ENCODE measurements around the gene POP4.

The POP4 gene

DNA sequence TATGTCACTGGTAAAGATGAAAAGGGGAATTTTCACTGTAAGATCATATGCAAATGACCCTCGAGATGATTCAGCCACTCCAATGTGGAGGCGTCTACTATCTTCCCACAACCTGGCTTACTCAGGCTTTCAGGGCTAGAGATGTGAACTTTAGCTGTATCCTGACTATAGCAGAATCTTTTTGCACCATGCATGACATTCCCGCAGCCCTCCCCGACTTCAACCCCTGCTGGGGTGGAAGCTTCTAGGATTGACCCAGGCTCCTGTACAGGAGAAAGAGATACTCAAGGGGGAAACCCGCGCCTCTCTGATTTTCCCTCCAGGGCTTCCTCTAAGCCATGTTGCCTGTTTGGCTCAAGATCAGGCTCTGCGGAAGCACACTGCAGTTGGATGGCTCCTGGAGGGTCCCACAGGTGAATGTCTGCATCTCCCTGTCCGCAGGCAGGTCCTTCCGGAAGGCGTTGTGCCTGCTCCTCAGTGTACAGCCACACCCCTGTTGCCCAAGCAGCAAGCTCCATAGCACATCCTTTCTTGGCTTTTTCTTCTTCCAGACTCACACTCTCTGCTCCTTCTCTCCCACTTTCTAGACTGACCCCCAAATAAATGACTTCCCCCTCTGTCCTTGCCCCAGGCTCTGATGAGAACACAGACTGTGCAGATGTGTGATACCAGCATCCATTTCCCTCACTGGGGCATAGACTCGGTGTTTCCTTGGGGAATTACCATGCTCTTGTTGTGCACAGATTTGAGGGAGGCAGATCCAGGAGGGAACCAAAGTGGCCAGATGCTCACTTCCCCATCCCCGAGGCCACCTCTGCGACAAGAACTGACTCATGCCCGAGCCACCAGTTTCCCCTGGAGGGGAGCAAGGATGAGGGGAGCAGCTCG, 29.1 kb upstream of the POP4 start:
- no peak for DNase-seq (ENCODE audit: low spot score)

DNA sequence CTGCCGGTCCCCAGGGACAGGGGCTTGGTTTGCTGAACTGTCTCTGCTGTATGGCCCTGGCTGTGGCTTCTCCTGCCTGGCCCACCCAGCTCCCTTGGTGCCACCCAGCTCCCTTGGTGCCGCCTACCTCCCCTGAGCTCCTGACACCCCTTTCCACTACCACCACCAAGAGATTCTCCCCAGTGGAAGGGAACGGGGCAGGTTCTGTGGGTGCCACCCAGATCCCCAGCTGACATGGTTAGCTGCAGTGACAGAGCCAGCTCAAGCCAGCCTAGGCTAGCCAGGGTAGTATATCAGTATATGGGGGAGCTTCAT, 28.5 kb upstream of the POP4 start:
- DNase-seq (ENCODE audit: low spot score) = no peak

DNA sequence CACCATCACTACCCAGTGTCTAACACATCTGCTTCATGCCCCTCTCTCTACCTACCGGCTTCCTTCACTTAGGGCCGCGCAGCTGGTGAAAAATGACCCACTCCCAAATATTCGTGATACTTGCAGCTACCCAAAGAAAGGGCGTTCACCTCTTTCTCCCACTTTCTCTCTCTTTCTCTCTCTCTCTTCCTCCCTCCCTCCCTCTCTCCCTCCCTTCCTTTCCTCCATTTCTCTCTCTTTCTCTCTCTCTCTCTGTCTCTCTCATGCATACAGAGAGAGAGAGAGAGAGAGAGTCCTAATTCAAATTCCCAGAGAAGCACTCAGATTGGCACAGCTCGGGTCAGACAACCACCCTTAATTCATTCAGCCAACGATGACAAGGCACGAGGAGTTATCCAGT, 27.7 kb upstream of the POP4 start:
- DNase-seq (ENCODE audit: low spot score) = no peak

DNA sequence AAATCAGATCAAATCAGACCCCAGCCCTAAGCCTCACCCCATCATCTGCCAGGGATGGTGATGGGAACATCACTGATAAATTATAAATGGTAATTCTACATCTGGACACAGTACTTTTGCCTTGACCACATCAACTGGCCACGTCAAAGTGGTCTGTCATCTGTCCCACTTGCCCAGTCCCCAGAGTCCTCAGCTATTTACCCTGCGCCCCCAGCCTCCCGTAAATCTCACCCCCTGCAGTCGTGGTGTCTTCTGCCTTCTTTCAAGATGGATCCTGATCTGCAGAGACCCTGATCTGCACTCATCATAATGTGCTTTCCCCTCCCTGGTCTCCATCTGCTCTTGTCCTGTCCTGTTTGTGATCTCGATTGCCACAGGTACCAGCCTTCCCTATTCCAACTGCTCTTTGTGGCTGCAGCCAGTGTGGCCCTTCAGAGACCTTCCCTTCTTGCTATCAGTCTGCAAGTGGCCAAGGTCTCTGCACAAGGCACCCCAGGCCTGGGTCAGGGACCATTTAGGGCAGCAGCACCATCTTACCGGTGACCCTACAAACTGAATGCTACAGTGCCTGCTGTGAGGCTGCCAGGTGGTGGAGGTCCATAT, 26.7 kb upstream of the POP4 start:
- DNase-seq (ENCODE audit: low spot score) = no peak

DNA sequence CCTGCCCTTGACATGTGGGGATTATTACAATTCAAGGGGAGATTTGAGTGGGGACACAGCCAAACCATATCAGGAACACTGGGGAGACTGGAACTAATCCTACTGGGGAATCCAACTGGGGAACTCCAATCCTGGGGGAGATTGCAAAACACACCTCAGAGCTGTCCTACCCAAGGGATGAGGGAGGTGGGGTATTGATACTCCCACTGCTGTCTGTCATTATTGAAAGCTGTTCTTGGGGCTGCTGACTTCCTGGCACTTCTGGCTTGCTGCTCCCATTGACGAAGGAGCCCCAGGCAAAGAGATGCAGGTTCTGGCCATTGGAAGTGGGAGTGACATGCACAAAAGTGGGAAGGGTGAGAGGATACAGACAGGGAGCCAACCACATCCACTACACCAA, 24.7 kb upstream of the POP4 start:
- DNase-seq (ENCODE audit: low spot score) = no peak

DNA sequence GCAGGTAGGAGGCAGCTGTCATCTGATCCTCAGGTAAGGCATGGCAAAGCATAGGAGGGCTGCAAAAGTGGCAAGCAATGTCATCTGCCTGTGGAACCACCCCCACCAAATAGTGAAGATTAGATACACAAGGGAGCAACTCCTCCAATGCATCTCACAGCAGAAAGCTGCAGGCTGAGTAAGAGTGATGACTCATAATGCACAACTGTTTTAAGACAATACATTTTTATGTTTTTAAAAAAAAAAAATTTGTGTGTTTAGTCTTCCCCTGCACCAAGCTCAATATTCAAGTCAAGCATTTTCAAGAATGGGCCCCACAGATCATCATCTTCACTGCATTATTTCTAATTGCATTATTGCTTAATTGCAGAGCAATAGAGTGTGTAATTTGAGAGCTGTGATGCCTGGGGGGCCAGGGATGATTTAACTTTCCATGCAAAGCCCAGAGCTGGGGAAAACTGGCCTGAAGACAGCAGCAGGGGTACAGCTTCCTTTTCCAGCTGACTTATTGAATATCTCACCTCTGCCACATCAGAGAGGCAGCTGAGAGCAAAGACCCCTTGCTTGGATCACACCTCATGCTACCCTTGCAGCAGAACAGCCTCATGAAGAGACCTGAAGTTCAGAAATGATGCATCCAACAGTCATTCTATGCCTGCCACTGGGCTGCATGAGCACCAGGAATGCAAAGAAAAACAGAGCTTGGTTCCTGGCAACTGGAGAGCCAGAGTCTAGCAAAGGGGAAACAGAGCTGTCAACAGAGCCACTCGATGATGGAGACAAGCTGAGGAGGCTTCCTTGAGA, 22.7 kb upstream of the POP4 start:
- no peak for DNase-seq (ENCODE audit: low spot score)

DNA sequence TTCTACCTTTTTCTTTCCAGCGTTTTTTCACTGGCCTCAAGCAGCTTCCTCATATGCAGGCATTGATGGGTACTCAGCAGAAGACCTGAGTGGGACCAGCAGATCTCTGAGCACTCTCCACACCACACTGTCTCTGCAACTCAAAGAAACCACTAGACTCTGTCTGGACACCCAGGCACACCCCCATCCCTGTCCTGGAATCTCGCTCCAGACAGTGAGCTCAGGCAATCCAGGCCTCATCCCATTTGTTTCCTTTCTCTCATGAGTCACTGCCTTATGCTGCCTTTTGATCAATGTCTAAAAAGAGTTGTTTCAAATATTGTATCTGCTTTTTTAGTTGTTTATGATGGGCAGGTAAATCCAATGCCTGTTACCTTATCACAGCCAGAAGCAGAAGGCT, 19.7 kb upstream of the POP4 start:
- no peak for DNase-seq (ENCODE audit: low spot score)

DNA sequence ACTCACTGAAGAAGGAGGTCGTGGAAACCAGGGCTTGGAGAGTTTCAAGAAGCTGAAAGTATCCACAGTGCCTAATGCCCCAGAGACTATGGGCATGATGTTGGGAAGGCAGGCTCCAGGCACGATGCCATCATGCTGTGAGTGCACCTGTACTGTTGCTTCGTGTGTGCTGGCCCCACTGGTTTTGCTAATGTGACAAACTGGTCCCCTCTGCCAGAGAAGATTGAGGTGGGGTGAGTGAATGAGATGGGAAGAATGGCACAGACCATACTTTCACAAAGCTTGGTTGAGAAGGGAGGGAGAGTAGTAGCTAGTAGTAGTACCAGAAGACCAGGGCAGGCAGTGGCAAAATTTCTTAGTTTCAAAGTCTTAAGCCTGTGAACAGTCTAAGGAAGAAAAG, 19.0 kb upstream of the POP4 start:
- no peak for DNase-seq (ENCODE audit: low spot score)

DNA sequence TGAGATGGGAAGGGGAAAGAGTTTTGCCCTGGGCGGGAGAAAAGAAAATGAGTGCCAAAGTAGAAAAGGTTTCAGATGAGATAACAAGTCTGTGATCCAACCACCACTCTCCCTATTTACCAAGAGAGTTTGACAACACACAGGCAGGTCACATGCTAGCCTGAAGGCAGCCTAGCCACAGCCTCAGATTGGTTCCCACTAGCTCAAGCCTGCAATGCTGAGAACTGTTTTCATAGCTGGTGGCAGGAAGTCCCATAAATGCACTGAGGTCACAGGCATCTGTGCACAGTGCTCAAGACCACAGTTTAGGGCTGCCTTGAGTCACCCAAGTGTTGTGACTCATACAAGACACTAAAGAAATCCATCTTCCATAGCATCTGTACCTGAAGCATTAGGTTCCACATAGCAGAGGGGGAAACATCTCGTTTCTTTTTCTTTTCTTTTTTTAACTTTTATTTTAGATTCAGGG, 18.5 kb upstream of the POP4 start:
- DNase-seq (ENCODE audit: low spot score) = peak; percentile 62

DNA sequence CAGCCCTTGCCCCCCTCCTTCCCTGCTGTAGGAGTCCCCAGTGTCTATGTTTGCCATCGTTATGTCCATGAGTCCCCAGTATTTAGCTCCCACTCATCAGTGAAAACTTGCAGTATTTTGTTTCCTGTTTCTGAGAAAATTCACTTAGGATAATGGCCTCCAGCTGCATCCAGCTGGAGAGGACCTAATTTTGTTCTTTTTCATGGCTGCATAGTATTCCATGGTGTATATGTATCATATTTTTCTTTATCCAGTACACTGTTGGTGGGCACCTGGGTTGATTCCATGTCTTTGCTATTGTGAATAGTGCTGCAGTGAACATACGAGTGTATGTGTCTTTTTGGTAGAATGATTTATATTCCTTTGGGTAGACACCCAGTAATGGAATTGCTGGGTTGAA, 18.0 kb upstream of the POP4 start:
- DNase-seq (ENCODE audit: low spot score) = no peak

DNA sequence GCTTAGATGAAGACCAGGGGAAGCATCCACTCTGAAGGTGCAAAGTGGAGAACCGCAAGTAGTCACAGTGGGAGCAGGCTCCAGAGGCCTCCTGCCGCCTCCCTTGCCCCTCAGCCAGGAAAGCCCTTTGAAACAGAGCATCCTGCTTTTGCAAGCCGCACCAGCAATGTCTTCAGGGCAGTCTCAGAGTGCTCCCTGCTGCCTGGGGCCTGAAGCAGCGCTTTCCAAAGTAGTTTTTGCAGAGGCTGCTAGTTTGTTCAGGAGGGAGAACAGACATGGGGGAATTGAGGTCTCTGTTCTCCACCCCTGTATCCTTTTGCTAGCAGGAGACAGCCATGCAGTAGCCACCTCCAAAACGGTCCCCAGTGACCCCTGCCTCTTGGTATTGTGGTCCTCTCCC, 15.8 kb upstream of the POP4 start:
- no peak for DNase-seq (ENCODE audit: low spot score)

DNA sequence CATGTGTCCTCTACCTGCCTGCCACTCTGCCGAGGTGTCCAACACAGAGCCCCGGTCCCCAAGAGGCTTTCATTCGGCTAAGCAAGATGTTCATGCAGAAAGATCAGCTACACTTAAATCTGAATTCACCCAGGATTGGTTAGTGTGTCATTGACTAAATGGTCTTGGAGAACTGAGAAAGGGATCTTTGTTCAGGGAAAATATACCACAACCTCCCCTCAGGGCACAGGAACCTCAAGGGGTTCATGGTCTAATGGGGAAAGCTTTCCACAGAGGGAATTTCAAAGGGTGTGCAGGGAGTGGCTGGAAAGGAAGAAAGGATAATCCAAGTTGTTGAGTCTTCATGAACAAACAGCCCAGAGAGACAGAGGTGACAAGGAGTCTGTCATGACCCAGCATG, 14.4 kb upstream of the POP4 start:
- DNase-seq (ENCODE audit: low spot score) = no peak

DNA sequence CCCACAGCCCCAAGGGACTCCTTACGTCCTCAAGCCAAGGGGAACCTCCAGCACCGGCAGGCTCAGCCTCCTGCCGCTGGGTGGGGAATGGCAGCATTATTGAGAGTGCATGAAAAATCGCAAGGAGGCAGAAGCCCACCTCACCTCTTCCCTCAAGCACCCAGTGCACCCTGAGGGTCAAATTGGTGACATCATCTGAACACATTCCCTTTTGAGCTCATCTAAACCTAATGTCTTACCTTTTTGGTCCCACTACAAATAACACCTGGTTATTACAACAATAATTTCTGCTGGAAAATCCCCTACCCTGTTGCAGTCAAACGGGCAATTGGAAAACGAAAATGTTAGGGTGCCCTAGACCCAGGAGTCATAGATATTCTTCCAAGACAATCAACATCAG, 12.2 kb upstream of the POP4 start:
- DNase-seq (ENCODE audit: low spot score) = no peak

DNA sequence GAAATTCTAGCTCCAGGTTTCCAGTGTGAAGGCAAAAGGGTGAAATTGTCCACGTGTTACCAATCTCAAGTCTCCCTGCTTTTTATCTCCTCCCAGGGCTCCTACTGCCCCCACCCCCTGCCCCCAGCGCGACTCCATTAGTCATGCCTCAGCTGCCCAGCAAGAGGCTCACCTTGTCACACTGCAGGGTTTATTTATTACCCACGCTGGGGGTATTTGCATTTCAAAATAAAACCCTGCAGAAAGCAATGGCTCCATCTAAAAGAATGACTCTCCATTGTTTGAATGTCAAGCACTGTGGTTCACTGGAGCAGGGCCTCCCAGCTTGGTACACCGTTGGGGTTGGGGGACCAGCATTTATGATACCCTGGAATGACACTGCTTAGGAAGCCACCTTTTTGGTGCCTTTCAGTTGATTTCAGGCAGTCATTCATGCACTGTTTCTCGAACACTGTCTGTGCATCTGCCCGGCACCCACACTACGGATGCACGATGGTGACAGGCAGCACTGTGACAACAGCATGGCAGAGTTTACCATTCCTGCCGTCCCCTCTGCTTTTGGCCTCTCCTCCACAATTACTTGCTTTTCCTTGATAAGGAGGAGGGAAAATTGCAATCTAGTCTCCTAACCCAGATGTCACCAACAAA, 9.9 kb upstream of the POP4 start:
- no peak for DNase-seq (ENCODE audit: low spot score)

DNA sequence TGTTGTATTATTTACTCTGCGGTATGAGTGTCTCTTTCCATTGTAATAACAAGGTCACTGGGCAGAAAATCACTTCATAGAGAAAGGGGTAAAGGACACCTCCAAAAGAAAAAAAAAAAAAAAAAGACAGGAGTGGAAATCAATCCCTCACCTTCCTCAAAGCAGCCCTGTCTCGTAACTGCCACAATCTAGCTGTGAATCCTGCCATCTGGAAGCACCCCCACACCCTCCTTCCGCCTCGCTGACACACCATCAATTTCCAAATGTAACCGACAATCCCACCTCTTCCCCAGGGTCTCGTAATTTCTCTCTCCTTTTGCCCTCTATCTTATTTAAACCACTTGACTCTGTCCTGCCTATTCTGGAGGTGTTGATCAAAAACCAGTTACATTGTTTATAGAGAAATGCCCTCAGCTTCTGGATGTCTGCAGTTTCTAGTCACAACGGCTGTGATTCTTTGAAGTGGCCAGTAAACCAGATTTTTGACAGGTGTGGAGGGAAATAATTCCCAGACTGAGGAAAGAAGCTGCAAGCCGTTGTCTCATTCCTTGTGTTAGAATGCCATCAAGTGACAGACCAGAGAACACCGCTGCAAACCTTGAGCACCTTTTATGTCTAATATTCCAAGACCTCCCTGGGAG, 9.1 kb upstream of the POP4 start:
- DNase-seq (ENCODE audit: low spot score) = no peak

DNA sequence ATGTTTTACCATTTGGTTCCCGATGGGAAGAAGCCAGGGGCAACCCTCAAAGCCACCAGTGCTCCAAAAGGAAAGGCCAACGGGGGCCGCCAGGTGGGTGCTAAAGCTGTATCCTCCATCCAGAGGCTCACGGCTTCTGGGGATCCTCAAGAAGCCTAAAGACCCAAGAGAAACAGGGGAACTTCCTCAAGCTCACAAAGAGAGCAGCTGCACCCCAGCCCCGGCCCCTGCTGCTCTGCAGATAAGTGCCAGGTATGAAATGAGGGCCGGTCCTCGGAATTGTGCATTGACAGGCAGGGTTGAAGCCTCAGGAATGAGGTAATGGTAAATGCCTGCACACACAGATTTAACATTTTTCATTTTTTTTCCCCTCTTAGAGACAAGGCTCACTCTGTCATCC, 8.0 kb upstream of the POP4 start:
- DNase-seq (ENCODE audit: low spot score) = no peak

DNA sequence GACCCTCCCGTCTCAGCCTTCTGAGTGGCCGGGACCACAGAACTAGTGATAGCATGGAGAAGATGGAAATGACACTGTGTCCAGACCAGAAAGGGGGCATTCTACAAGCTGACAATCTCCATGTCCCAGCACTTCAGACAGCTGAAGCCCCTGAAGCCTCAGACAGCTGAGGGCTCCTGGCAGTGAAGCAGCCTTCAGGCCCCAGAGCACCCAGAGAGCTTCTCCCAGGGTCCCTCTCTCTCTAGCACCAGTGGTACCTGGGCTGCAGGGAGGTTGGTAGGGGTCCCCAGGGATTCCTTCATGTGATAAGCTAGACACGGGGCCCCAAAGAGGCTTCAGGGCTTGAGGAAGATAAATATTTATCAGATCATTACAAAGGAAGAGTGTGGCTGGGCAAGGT, 7.6 kb upstream of the POP4 start:
- DNase-seq (ENCODE audit: low spot score) = no peak

DNA sequence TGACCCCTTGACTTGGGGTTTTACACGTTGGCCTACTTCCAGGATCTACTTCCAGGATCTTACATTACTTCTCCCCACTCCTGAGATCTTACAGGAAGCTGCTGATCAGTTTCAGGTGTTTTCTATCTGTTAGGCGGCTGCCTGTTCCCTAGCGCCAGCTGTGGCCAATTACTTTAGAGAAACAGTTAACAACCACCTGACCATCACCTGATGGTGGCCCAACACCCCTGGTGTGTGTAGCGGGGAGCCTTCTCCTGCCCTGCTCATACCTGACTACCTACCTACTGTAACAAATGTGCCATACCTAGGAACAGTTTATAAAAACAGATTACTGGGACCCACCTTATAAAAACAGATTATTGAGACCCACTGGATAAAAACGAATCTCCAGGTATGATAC, 2.8 kb upstream of the POP4 start:
- DNase-seq (ENCODE audit: low spot score) = no peak

DNA sequence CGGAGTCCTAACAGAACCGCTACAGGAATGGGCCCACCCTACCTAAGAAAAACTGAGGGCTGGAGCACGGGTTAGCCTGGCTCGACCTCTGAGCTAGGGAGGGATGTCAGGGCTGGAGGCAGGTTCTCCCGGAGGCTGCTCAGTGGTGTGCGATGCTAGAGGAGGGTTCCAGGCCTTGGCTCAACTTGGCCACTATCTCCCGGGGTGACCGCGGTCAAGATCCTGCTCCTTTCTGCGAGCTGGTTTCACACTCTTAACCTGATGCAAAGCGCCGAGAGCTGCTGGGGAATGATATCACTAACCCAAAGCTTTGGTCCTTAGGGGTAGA, 301 bp downstream of the POP4 start:
- DNase-seq (ENCODE audit: low spot score) = no peak

DNA sequence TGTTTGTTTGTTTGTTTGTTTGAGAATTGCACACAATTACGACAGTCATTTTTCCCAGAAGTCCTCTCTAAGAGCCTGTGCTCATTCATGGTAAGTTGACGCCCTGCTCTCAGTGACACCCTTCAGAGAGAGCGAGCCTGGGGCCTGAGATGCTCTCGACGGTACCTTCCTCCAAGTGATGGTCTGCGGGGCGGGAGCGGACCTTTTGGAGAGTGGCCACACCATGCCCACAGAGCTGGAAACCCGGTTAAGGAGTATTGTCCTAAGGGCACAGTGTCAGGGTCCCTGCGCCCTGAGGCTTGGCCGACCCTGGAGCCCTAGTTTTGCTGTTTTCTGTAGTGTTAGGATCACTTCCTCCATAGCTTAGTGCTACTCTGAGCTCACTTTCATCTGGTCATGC, 3.6 kb downstream of the POP4 start:
- no peak for DNase-seq (ENCODE audit: low spot score)

DNA sequence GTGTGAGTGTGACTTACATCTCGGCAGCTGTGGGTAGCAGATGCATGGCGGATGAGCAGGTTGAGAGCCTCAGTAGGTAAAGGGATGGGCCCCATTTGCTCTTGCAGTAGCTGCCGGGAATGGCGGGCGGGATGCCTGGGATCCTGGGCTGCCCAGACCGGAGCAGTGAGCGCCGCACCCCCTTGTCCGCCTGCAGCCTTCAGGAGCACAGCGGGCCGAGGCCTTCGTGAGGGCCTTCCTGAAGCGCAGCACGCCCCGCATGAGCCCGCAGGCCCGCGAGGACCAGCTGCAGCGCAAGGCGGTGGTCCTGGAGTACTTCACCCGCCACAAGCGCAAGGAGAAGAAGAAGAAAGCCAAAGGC, 4.1 kb downstream of the POP4 start:
- no peak for DNase-seq (ENCODE audit: low spot score)

DNA sequence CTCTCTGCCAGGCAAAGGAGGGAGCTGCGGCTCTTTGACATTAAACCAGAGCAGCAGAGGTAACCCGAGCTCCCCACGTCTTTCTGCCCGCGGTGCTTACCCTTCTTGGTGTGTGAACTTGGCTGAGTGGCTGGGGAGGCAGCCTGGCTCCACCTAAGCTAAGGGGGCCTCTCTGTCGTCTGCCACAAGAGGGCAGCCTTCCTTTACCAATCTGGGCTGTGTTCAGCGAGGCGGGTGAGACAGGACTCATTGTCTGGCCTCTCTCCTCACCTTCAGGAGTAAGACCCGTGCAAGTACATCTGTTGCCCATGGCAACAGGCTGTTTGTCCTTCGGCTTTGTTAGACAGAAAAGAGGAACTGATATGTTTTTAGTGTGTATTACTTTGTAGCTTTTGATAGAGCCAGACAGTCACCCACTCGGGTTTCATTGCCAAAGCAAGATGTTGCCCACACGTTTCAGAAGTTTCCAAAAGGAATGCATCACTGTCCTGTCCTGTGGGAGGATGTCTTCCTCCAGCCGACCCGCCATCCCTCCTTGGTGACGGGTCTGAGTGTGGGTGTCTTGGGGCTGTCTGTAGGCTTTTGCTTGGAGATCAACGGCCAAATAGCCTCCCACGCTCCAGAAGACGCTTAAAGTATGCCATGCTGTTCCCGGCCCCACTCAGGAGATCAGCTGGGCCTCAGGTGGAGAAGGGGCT, 4.6 kb downstream of the POP4 start:
- peak; percentile 90 for DNase-seq (ENCODE audit: low spot score)

Measured in CD4-positive, alpha-beta T cell treated with Interleukin-15 for 4 hours (primary cell).